Mucosa of descending colon (tissue), 3 donors: ENCODE results near the gene IPO11. TPM values are rescaled to one million over a fixed set of nuclear protein-coding genes. Genes with fewer than 3 reads are reported as not detected.

Experiments used
- ATAC-seq: fragments of 200-7000 bp; cut with Tn5 transposase; one replicate; pipeline ENCODE4 v1.9.1; 2020; ENCODE audit warnings: mild to moderate bottlenecking, moderate library complexity
- DNase-seq, 3 donors: peaks; one replicate each; pipeline ENCODE4 v3.0.0-alpha.2; 2020
- H3K36me3 ChIP-seq: fragments of 200-600 bp; one replicate; pipeline ENCODE4 v1.8.0; 2021; ENCODE audit warnings: low read depth, mild to moderate bottlenecking
- H3K4me1 ChIP-seq: fragments of 200-600 bp; one replicate; pipeline ENCODE4 v1.8.0; 2021; ENCODE audit warnings: low read depth, mild to moderate bottlenecking
- H3K4me3 ChIP-seq: fragments of 200-600 bp; one replicate; pipeline ENCODE4 v1.8.0; 2021; ENCODE audit warnings: mild to moderate bottlenecking
- H3K9me3 ChIP-seq: fragments of 200-600 bp; one replicate; pipeline ENCODE4 v1.8.0; 2021; ENCODE audit warnings: mild to moderate bottlenecking
- CTCF ChIP-seq: fragments of 200-600 bp; IDR thresholded peaks from one replicate; pipeline ENCODE4 v1.8.0; 2022; ENCODE audit warnings: antibody characterized with exemption, mild to moderate bottlenecking
- intact Hi-C, 2 donors: fragments of 100-400 bp; cut with DNase I in 1 of 2; cut with micrococcal nuclease in 1 of 2; formaldehyde crosslinking; loops; one replicate each; pipeline versions ENCODE4 v1.11.0 to v1.11.1; 2022; cut with DNase I, micrococcal nuclease
- total RNA-seq, 3 donors: library from RNA; stranded (reverse); fragmentation: NEBNext Ultra II Directional in 2 of 3; extraction: Animal tissue kit (Norgen Biotek cat#: 25700) in 2 of 3; gene quantifications; one replicate each; pipeline versions ENCODE4 v1.2.1 to v1.2.4, GENCODE V29; 2021 to 2023
- donor health status: DM: no; HTN: no; CAD: no; lungs with moderate emphysema.
- donor health status: DM: no; HTN: no; CAD: no.
- donor health status: DM: no; HTN: yes; CAD: no.

The IPO11 gene
- total RNA-seq, 3 donors from 2014 or later: 17.6 to 21.9 (median 18.5) TPM

GRCh38 chr5:62568143-62568542 is 155.6 kb downstream of the IPO11 start:
- Histone ChIP-seq H3K9me3 (peaks cover 8% of the 10 kb centered on the region), H3K4me3 (no peak overlapping the region), H3K4me1 (no peaks in the 10 kb centered on the region), H3K36me3 (no peaks in the 10 kb centered on the region)
- intact Hi-C loops: no loop called here
- ATAC-seq (no peak), DNase-seq (no peak)
- no peak for TF ChIP-seq CTCF

- intact Hi-C loops: no loop called here
- DNase-seq (no peak), ATAC-seq (no peak)
- Histone ChIP-seq H3K36me3 (no peaks in the 10 kb centered on the region), H3K9me3 (peaks cover 8% of the 10 kb centered on the region), H3K4me1 (no peaks in the 10 kb centered on the region), H3K4me3 (no peak overlapping the region)
- no peak for TF ChIP-seq CTCF
These were observed 156.4 kb downstream of the IPO11 start for GRCh38 chr5:62568800-62569432.

- no peak for TF ChIP-seq CTCF
- Histone ChIP-seq H3K4me1 (no peaks in the 10 kb centered on the region), H3K9me3 (peaks cover 8% of the 10 kb centered on the region), H3K4me3 (no peak overlapping the region), H3K36me3 (no peaks in the 10 kb centered on the region)
- intact Hi-C loops: no loop called here
- ATAC-seq (no peak), DNase-seq (no peak)
These were observed 156.9 kb downstream of the IPO11 start for GRCh38 chr5:62569470-62569869.

- Histone ChIP-seq H3K9me3 (peaks cover 3% of the 10 kb centered on the region), H3K4me1 (no peaks in the 10 kb centered on the region), H3K36me3 (no peaks in the 10 kb centered on the region), H3K4me3 (no peak overlapping the region)
- TF ChIP-seq CTCF: no peak
- DNase-seq (no peak), ATAC-seq (no peak)
- intact Hi-C loops: no loop called here
These were observed 160.5 kb downstream of the IPO11 start for GRCh38 chr5:62572918-62573514.

- DNase-seq (no peak), ATAC-seq (no peak)
- H3K4me3 ChIP-seq: no peak overlapping the region
- no peak for TF ChIP-seq CTCF
- no peaks in the 10 kb centered on the region for H3K4me1 ChIP-seq
- intact Hi-C loops: no loop called here
- H3K9me3 ChIP-seq: no peaks in the 10 kb centered on the region
- no peaks in the 10 kb centered on the region for H3K36me3 ChIP-seq
These were observed 162.0 kb downstream of the IPO11 start for GRCh38 chr5:62574599-62574998.
